ENCODE data around the gene MACROD1. TPM values are rescaled to one million over a fixed set of nuclear protein-coding genes. Genes with fewer than 3 reads are reported as not detected.

MACROD1 gene
- total RNA-seq, 1 donor from 2014 or later: 61.4 TPM

GRCh38 chr11:64019106-64020037 is 146.5 kb downstream of the MACROD1 start:
- Histone ChIP-seq H3K4me1 (peaks cover 20% of the 10 kb centered on the region), H3K4me3 (no peak overlapping the region), H3K9me3 (no peaks in the 10 kb centered on the region), H3K27ac (no peak overlapping the region), H3K27me3 (no peaks in the 10 kb centered on the region), H3K36me3 (no peaks in the 10 kb centered on the region)
- no peak for DNase-seq (ENCODE audit: extremely low spot score in 2 of 2)
- TF ChIP-seq POLR2A (IDR thresholded peaks at IDR 0.05): no peak
- no peak for TF ChIP-seq POLR2AphosphoS5 (IDR thresholded peaks at IDR 0.05; ENCODE audit: insufficient read depth in 1 of 2, low read depth in 1 of 2)
- TF ChIP-seq CTCF (IDR thresholded peaks at IDR 0.05): no peak
- intact Hi-C loops (cut with DNase I): loop anchor here (10.0 kb wide), 1 partner anchor 1825 kb away; no protein-coding TSS in a partner anchor

- H3K27me3 ChIP-seq: no peaks in the 10 kb centered on the region
- no peaks in the 10 kb centered on the region for H3K9me3 ChIP-seq
- H3K4me3 ChIP-seq: no peak overlapping the region
- no peaks in the 10 kb centered on the region for H3K36me3 ChIP-seq
- H3K4me1 ChIP-seq: peaks cover 20% of the 10 kb centered on the region
- intact Hi-C loops (cut with DNase I): loop anchor here (10.0 kb wide), 1 partner anchor 1826 kb away; no protein-coding TSS in a partner anchor
- no peak for DNase-seq (ENCODE audit: extremely low spot score in 2 of 2)
- H3K27ac ChIP-seq: no peak overlapping the region
- TF ChIP-seq POLR2AphosphoS5 (IDR thresholded peaks at IDR 0.05; ENCODE audit: insufficient read depth in 1 of 2, low read depth in 1 of 2) (no peak), POLR2A (IDR thresholded peaks at IDR 0.05) (no peak), CTCF (IDR thresholded peaks at IDR 0.05) (no peak)
These were observed 147.6 kb downstream of the MACROD1 start for GRCh38 chr11:64018310-64018709.

- Histone ChIP-seq H3K4me1 (peaks cover 20% of the 10 kb centered on the region), H3K4me3 (no peak overlapping the region), H3K27ac (no peak overlapping the region), H3K9me3 (no peaks in the 10 kb centered on the region), H3K36me3 (no peaks in the 10 kb centered on the region), H3K27me3 (no peaks in the 10 kb centered on the region)
- no peak for TF ChIP-seq CTCF (IDR thresholded peaks at IDR 0.05)
- no peak for TF ChIP-seq POLR2A (IDR thresholded peaks at IDR 0.05)
- TF ChIP-seq POLR2AphosphoS5 (IDR thresholded peaks at IDR 0.05; ENCODE audit: insufficient read depth in 1 of 2, low read depth in 1 of 2): no peak
- DNase-seq (ENCODE audit: extremely low spot score in 2 of 2): no peak
- intact Hi-C loops (cut with DNase I): loop anchor here (10.0 kb wide), 1 partner anchor 1827 kb away; no protein-coding TSS in a partner anchor
These were observed 148.0 kb downstream of the MACROD1 start for GRCh38 chr11:64017945-64018224.

- H3K9me3 ChIP-seq: no peaks in the 10 kb centered on the region
- DNase-seq (ENCODE audit: extremely low spot score in 2 of 2): no peak
- H3K27me3 ChIP-seq: no peaks in the 10 kb centered on the region
- no peak overlapping the region for H3K4me3 ChIP-seq
- H3K4me1 ChIP-seq: peaks cover 7% of the 10 kb centered on the region
- intact Hi-C loops (cut with DNase I): loop anchor here (10.0 kb wide), 1 partner anchor 1829 kb away; no protein-coding TSS in a partner anchor
- TF ChIP-seq POLR2A (IDR thresholded peaks at IDR 0.05) (no peak), POLR2AphosphoS5 (IDR thresholded peaks at IDR 0.05; ENCODE audit: insufficient read depth in 1 of 2, low read depth in 1 of 2) (no peak), CTCF (IDR thresholded peaks at IDR 0.05) (no peak)
- H3K36me3 ChIP-seq: no peaks in the 10 kb centered on the region
- H3K27ac ChIP-seq: no peak overlapping the region
These were observed 149.7 kb downstream of the MACROD1 start for GRCh38 chr11:64015935-64016845.
